Sigmoid colon (tissue), 4 donors: ENCODE measurements around the gene MPPED1.

Experiments
- EP300 ChIP-seq, 4 donors: sonication (generic); formaldehyde crosslinking; IDR thresholded peaks; one replicate each; pipeline ENCODE4 v1.6.1; 2017; ENCODE audit warnings: antibody characterized with exemption in 4 of 4
- POLR2A ChIP-seq, 2 donors: fragments of 450-650 bp; IDR thresholded peaks; one replicate each; pipeline ENCODE4 v1.6.1; 2016; ENCODE audit warnings: antibody characterized with exemption in 2 of 2, mild to moderate bottlenecking in 2 of 2, moderate library complexity in 2 of 2
- POLR2AphosphoS5 ChIP-seq, 4 donors: sonication (generic); formaldehyde crosslinking; IDR thresholded peaks; one replicate each; pipeline ENCODE4 v1.6.1; 2017; ENCODE audit warnings: antibody characterized with exemption in 4 of 4
- TF ChIP-seq, protein P1 (sequence below), 4 experiments: fragments of 450-650 bp in 3 of 4; fragments of 200-600 bp in 1 of 4; IDR thresholded peaks; one replicate each; pipeline ENCODE4 v1.5.1; 2016 to 2019; ENCODE audit warnings: antibody characterized with exemption in 4 of 4, mild to moderate bottlenecking in 3 of 4, moderate library complexity in 2 of 4

DNA sequence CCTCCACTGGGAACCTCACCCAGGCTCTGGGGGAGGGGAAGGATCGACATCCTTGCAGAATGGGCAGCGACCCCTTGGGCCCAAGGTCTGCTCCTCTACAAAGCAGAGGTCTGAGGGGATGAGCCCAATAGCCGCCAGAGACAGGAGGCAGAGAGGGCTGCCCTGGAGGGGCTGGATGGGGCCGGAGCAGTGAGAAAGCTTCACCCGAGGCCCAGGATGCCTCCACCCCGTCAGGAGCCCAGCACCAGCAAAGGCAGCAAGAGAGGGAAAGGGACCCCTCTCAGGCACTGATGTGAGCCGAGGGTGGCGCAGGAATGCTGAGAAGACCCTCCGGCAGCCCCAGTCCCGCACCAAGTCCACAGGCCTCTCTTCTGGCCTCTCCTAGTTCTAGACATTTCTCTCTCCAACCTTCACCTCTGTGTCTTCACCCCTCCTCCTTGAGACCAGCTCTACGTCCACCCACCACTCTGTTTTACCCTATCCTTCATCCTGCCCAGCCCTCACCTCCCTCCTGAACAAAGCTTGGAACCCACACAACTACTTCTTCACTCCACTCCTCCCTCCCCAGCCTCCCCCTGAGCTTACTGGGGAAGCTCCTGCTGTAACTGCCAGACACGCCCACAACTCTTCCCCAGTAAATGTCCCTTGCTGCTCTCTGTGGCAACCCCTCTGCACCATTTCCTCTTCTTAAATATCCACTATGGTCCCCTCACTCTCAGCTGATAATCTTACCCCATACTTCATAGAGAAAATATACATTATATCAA, 131.9 kb downstream of the MPPED1 start:
- TF ChIP-seq, protein P1, sequence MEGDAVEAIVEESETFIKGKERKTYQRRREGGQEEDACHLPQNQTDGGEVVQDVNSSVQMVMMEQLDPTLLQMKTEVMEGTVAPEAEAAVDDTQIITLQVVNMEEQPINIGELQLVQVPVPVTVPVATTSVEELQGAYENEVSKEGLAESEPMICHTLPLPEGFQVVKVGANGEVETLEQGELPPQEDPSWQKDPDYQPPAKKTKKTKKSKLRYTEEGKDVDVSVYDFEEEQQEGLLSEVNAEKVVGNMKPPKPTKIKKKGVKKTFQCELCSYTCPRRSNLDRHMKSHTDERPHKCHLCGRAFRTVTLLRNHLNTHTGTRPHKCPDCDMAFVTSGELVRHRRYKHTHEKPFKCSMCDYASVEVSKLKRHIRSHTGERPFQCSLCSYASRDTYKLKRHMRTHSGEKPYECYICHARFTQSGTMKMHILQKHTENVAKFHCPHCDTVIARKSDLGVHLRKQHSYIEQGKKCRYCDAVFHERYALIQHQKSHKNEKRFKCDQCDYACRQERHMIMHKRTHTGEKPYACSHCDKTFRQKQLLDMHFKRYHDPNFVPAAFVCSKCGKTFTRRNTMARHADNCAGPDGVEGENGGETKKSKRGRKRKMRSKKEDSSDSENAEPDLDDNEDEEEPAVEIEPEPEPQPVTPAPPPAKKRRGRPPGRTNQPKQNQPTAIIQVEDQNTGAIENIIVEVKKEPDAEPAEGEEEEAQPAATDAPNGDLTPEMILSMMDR (IDR thresholded peaks at IDR 0.05): no peak
- no peak for TF ChIP-seq POLR2AphosphoS5 (IDR thresholded peaks at IDR 0.05)
- no peak for TF ChIP-seq EP300 (IDR thresholded peaks at IDR 0.05)
- TF ChIP-seq POLR2A (IDR thresholded peaks at IDR 0.05): no peak
